Ecto neural progenitor cell (in vitro differentiated cells): ENCODE results near the gene CDH11.

ENCODE experiments used
- DNase-seq: peaks from one replicate; pipeline ENCODE4 v3.0.0-alpha.2; 2018; ENCODE audit warnings: low spot score

Gene CDH11

DNA sequence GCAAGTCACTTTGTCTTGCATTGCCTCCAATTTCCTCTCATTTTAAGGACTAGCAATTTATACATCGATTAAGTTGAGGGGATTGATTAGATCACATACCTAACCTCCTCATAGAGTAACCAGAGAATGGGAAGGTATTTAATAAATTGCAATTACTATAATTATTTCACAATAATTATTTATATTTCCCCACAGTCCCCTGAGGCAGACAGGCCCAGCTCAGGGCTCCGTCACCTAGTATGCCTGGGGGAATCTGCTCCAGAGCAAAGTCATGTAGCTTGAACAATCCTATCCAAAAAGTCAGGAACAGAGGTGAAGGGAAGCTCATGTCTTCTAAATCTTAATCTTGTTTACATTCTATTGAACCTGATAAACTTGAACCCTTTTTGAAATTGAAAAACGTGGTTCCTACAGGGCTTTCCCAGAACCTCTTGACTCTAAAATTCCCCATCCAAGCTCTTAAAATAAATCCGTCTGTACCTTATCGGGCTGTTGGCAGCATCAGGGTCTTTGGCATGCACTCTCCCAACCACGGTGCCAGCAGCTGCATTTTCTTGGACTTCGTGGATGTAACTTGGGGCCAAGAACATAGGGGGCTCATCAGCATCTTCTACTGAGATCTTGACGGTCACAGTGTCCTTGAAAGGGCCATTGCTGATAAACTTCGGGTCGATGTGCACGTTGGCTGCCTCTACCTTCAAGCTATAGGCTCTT lies 140.1 kb downstream of the CDH11 start:
- no peak for DNase-seq

DNA sequence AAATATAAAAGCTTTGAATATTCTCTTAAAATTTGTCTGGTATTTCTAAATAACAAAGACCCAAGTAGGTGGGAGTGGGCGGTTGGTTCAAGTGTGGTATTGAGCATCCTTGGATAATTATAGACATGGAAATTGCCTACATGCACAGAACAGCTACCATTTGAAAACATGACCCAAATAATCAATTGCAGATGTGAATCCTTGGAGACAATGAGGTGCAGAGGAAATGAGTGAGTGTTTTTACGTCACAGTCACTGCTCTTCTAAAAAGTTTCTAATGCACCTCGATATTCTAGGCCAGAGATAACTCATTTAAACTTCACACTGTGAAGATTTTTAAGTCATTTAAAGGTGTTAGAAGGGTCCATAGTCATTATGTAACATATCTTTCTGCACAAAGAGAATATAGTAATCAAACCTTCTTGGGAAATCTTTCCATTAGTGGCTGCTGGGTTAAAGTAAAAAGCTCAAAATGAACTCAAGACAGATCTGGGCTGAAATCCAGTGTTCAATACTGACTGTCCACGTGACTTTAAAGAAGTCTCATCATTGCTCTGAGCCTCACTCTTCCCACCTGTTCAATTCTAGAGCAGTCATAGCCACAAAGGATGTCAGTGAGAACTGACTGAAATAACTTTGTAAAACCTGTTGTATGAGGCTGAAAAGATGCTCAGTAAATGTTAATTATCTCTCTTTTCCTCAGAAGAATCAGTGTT lies 144.5 kb downstream of the CDH11 start:
- DNase-seq: no peak

DNA sequence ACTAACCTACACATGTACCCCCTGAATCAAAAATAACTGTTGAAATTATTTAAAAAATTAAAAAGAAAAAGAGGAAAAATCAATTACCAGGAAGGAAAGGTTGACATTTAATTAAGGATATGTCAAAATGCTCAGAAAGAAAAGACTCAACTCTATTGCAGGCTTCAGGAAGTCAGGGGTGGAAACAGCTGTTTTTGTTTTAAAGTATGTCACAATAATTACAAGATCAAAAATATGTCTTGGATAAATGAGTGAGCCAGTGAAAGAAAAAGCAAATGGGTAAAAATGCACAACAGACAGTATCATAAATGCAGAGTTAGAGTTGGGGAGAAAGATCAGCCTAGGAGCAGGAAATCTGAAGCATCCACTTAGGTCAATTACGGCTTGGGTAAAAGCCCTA lies 146.0 kb downstream of the CDH11 start:
- DNase-seq: no peak

- no peak for DNase-seq
These were observed 147.5 kb downstream of the CDH11 start for GRCh38 chr16:64974381-64974780.

- no peak for DNase-seq
These were observed 148.7 kb downstream of the CDH11 start for GRCh38 chr16:64973171-64973570.

DNA sequence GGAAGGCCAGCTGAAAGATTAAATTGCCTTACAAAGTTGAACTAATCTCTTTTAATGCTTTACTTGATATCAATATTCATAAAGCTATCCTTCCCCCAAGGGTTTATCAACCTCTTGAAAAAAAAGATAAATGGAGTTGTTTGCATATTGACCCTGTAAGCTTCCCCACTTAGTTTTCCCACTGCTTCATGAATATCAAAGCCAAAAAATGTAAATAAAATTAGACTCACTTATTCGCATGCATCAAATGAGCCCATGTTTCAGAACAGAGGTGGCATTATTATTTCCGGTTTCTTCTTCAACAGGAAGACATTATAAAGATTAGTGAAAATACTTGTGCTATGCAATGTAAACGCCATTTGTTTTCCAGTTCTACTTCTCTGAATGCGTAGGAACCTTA lies 150.7 kb downstream of the CDH11 start:
- no peak for DNase-seq

DNA sequence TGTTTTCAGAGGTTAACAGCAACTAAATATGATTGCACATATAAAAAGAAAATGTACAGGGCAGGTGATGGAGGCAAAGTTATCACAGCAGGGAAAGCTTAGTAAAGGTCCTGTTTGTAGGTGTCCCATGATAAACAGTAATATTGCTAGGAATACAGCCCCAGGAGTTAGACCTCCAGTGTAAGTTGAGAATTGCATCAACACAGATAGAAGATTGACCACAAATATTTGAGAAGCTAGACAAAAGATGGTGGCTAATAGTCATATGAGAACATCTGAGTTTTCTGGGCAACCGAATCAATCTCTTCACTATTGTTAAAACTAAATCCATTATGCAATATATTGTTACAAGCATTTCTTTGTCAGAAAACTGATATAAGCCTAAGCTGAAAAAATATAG lies 152.6 kb downstream of the CDH11 start:
- no peak for DNase-seq

- DNase-seq: no peak
These were observed 153.3 kb downstream of the CDH11 start for GRCh38 chr16:64968539-64968938.

GRCh38 chr16:64964126-64964540 lies 157.7 kb downstream of the CDH11 start:
- DNase-seq: no peak

- DNase-seq: no peak
These were observed 159.1 kb downstream of the CDH11 start for GRCh38 chr16:64962786-64963185.

DNA sequence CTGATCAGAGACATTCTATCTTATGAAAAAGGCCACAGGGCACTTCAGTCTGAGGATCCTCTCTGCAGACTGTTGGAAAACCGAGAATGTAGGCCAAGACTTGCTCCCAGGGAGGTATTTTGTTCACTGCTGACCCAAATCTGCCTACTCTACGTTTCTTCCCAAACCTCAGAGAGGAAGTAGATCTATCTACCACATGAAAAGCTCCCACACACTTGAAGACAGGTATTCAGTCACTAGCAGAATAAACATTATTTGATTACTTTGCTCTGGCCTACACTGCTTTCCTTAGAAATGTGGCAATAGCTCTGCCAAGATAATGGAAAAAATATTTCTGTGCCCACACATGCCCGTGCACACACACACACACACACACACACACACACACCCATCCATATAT lies 164.6 kb downstream of the CDH11 start:
- no peak for DNase-seq

GRCh38 chr16:64952177-64952576 lies 169.7 kb downstream of the CDH11 start:
- DNase-seq: no peak

DNA sequence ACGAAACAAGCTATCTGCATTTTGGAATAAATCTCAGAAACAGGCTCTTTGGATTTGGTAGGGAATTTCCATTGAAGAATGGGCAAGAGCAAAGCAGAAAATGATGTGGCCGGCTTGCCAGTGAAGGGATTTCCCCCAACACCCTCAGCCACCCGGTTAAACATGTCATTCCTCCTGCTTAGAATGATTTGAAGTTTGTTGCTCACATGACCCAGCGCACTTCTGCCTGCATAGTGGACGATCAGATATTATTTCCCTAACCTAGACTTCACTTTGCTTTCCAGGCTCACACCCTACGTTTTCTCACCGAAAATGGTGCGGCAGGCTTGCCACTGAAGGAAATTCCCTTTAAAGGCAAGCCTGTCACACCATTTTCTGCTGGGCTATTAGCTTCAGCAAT lies 170.7 kb downstream of the CDH11 start:
- DNase-seq: no peak

DNA sequence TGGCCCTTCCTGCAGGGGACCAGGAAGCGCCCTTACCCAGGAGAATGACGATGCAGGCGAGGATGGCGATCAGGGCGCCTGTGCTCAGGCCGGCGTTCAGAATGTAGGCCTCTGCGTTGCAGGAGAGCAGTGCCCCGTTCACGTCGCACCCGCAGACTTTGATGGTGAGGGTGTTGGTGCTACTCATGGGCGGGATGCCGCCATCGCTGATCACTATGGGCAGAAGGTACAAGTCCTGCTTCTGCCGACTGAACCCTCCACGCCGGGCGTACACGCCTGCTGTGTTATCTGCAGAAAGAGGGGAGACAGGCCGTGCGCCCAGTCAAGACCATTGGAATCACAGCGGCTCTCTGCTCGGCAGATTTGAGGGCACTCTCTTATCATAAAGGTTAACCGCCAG lies 171.1 kb downstream of the CDH11 start:
- DNase-seq: no peak

DNA sequence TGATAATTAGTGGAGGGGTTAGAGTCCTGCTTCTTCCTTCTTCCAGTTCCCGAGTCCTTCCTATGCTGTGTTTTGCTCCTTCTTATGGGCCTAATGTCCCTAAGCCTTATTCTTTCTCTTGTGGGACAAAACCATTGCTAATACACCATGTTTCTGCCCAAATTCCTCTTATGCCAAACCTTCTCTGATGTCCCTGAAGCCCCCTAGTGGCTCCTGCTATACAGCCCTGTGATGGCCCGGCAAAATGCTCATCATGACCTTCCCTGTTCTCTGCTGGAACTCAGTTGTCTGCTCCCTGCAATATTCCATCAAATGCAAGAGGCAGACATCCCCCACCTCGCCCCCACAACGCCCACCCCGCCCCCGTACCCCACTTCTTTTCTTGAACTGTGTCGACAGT lies 171.6 kb downstream of the CDH11 start:
- DNase-seq: no peak

DNA sequence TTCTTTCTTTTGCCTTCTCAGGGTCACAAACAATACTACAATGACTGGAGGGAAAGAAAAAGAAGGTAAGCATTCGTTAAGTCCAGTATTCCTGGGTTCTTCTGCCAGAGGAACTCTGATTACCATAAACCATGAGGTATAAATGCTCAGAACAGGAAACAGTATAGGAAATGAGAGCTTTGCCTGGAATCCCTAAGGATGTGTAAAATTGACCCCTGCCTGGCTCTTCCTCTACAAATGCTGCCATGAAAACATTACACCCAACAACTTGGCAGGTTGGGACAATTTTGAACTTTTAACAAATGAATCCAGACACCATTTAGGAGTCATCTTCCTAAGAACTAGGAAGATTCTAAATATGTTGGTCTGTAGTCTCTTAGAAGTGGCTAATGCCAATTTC lies 173.8 kb downstream of the CDH11 start:
- DNase-seq: no peak

GRCh38 chr16:64947651-64948050 lies 174.2 kb downstream of the CDH11 start:
- DNase-seq: no peak

- DNase-seq: no peak
These were observed 188.0 kb downstream of the CDH11 start for GRCh38 chr16:64933885-64934284.

DNA sequence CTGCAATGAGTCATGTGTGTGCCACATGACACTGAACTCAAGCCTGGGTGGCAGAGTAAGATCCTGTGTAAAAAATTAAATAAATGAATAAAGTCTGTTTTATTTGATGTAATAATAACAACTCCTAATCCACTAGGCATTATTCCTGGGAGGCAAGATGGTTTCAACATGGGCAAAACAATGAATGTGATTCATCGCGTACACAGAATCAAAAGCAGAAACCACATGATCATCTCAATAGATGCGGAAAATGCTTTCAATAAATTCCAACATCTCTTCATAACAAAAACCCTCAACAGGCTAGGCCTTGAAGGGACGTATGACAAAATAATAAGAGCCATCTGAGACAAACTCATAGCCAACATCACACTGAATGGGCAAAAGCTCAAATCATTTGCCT lies 195.4 kb downstream of the CDH11 start:
- no peak for DNase-seq

DNA sequence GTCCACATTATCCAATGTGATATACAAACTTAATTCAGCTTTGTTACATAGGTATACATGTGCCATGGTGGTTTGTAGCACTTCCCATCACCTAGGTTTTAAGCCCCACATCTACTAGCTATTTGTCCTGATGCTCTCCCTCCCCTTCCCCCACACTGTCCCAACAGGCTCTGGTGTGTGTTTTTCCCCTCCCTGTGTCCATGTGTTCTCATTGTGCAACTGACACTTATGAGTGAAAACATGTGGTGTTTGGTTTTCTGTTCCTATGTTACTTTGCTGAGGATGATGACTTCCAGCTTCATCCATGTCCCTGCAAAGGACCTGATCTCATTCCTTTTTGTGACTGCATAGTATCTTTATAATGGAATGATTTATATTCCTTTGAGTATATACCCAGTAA lies 196.7 kb downstream of the CDH11 start:
- no peak for DNase-seq

DNA sequence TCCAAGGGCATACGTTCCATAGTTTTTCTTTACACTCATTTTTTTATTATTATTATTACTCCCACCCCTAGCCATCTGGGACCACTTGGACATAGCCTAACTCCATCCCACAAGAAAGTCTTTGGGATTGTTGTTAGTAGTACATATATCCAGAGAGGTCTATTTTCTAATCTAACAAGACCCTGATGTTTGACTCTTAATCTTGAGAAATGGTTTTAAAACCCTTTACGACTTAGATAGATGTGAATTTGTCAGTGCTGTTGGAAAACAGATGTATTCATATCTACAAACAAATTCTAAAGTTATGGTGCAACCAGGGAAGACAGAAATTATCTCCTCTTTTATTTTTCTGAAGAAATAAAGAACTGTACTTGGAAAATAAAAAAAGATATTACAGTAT lies 197.8 kb downstream of the CDH11 start:
- no peak for DNase-seq

DNA sequence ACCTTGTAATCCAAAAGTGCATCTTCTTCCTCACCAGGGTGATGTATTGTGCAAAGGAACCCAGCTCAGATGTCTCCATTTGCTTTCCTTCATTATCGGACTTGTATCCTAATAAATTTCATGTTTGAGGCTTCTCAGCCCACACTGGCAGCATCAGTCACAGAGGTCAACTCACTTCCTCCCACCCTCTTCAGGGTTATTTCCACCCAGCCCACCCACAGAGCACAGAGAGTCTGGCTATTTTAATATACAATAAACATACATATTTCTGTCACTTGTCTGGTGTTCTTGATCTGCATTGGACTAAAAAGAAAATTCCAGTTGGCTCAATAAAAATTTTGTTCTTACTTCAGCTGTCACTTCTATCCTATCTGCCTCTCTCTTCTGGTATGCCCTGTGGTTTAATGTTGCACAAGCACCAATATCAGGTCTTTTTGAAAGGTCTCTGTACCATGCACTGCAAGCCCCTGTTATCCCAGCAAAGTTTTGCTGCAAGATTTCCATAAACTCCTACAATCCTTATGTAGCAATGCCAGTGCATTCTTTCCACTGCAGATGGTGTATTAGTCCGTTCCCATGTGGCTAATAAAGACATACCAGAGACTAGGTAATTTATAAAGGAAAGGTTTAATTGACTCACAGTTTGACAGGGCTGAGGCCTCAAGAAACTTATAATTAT lies 201.8 kb downstream of the CDH11 start:
- DNase-seq: no peak

DNA sequence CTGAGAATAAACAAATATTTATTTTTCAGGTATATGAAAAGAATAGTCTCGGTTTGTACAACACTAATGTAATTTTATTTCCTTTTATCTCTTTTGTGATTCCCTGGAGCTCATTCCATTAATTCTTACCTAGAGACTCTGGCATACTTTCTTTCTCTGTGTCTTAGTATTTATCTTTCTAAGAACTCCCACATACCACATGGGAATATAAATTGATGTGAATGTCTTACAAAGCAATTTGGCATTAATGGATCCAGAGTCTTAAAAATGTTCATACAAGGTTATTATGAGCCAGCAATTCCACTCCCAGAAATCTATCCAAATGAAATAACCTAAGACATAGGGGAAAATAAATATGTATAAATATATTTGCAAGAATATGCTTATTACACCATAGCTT lies 202.7 kb downstream of the CDH11 start:
- no peak for DNase-seq
